Tracheal epithelial cell (primary cell): ENCODE measurements around the gene NKX2-3. TPM values are rescaled to one million over a fixed set of nuclear protein-coding genes. Genes with fewer than 3 reads are reported as not detected.

ENCODE experiments used
- total RNA-seq: library from RNA; depleted of rRNA; stranded (reverse); fragments of >200 nt; gene quantifications from 2 replicates; pipeline ENCODE4 v1.2.1, GENCODE V29; 2014

The NKX2-3 gene
- not detected in 2 replicates for total RNA-seq

GRCh38 chr10:99532687-99533495 lies at the start of gene NKX2-3:
TSS of gene NKX2-3 (plus strand) at chr10:99532942. CDS start at chr10:99533132, 190 bp downstream.

Other genes with a start within 250 kb of the NKX2-3 start
- gene CNNM1, start 203.6 kb upstream of the NKX2-3 start, total RNA-seq = under 0.01 and 0.21 TPM in 2 replicates
- gene GOT1, start 102.3 kb upstream of the NKX2-3 start, total RNA-seq = 60.3 and 80.2 TPM in 2 replicates
- 12.4 and 13.5 TPM in 2 replicates for gene SLC25A28, start 87.5 kb downstream of the NKX2-3 start, total RNA-seq
- 18.8 and 34.0 TPM in 2 replicates for gene ENTPD7, start 126.6 kb downstream of the NKX2-3 start, total RNA-seq
- 25.3 and 40.7 TPM in 2 replicates for gene COX15, start 199.2 kb downstream of the NKX2-3 start, total RNA-seq
- 14.7 TPM in 2 replicates for gene CUTC, start 199.3 kb downstream of the NKX2-3 start, total RNA-seq
- gene ABCC2, start 249.7 kb downstream of the NKX2-3 start, total RNA-seq = 0.21 and 0.96 TPM in 2 replicates